BE2C (cell line): ENCODE results near the gene CTBP1.
A peak's percentile ranks its signal among the peaks of the same experiment; 100 is the strongest.

Source experiments
- DNase-seq: peaks from one replicate; pipeline ENCODE4 v3.0.0-alpha.2; 2020
- H3K27me3 ChIP-seq: fragments of 250-450 bp; sonication (Bioruptor Pico); 2 replicates; pipeline ENCODE4 v1.5.1; 2020; ENCODE audit warnings: mild to moderate bottlenecking
- H3K36me3 ChIP-seq: fragments of 250-450 bp; sonication (Bioruptor Pico); 2 replicates; pipeline ENCODE4 v1.5.1; 2020; ENCODE audit warnings: mild to moderate bottlenecking
- H3K4me1 ChIP-seq: fragments of 250-450 bp; sonication (Bioruptor Pico); 2 replicates; pipeline ENCODE4 v1.5.1; 2020
- H3K4me3 ChIP-seq: 2 replicates; pipeline ENCODE4 v1.5.1; 2011; ENCODE audit warnings: low read depth, low read length
- H3K9me3 ChIP-seq: fragments of 250-450 bp; sonication (Bioruptor Pico); 2 replicates; pipeline ENCODE4 v1.5.1; 2020
- TF ChIP-seq, protein P1 (sequence below): IDR thresholded peaks from 2 replicates; pipeline ENCODE4 v1.5.1; 2012; ENCODE audit warnings: mild to moderate bottlenecking, low read depth, low read length

The CTBP1 gene

DNA sequence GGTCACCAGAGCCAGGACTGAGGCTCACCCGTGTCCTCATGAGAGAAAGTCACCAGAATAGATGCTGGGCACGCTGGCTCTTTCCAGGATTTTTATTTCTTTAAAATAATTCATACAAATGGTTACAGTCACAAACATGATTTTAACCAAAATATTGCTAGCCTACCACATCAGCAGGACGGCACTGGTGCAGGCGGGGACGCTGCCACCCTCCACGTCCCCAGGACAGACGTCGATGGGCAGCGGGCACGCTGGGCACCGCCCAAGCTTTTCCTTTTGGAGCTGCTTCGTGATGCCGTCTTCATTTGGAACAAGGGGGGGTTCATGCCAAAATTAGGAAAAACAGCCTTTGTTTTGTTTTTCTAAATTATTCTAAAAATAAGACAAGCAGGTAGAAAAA, 37.6 kb downstream of the CTBP1 start:
- Histone ChIP-seq H3K4me3 (no peak overlapping the region), H3K4me1 (peaks cover 5% of the 10 kb centered on the region; the same call in 1 of the 2 replicates), H3K36me3 (peaks cover 43% of the 10 kb centered on the region)

DNA sequence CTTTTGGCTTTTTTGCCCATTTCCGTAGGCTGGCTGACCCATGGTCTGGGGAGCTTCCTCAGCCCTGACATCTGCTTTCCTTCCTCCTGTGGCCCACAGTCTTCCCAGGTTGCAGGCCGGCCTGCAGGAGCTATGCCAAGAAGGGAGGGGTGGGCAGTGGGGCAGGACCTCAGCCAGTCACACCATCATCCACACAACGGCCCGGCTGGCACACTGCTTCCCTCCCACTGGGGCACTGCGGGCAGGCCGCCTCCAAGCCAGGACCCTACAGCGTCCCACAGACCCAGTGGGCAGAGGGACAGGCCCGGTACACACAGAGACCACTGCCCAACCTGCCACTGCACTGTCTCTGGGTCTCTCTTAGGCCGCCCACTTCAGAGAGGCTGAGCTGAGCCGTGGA, 38.0 kb downstream of the CTBP1 start:
- peaks cover 39% of the 10 kb centered on the region for H3K36me3 ChIP-seq
- no peaks in the 10 kb centered on the region for H3K9me3 ChIP-seq
- TF ChIP-seq, protein P1, sequence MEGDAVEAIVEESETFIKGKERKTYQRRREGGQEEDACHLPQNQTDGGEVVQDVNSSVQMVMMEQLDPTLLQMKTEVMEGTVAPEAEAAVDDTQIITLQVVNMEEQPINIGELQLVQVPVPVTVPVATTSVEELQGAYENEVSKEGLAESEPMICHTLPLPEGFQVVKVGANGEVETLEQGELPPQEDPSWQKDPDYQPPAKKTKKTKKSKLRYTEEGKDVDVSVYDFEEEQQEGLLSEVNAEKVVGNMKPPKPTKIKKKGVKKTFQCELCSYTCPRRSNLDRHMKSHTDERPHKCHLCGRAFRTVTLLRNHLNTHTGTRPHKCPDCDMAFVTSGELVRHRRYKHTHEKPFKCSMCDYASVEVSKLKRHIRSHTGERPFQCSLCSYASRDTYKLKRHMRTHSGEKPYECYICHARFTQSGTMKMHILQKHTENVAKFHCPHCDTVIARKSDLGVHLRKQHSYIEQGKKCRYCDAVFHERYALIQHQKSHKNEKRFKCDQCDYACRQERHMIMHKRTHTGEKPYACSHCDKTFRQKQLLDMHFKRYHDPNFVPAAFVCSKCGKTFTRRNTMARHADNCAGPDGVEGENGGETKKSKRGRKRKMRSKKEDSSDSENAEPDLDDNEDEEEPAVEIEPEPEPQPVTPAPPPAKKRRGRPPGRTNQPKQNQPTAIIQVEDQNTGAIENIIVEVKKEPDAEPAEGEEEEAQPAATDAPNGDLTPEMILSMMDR, result no peak
- H3K4me1 ChIP-seq, result peaks cover 5% of the 10 kb centered on the region; the same call in 1 of the 2 replicates
- no peak for DNase-seq
- H3K4me3 ChIP-seq, result no peak overlapping the region
- no peaks in the 10 kb centered on the region for H3K27me3 ChIP-seq

More for the DNA sequence above, 37.6 kb downstream of the CTBP1 start:
- H3K9me3 ChIP-seq, result no peaks in the 10 kb centered on the region
- no peaks in the 10 kb centered on the region for H3K27me3 ChIP-seq
- no peak for DNase-seq
- TF ChIP-seq, protein P1, result no peak

DNA sequence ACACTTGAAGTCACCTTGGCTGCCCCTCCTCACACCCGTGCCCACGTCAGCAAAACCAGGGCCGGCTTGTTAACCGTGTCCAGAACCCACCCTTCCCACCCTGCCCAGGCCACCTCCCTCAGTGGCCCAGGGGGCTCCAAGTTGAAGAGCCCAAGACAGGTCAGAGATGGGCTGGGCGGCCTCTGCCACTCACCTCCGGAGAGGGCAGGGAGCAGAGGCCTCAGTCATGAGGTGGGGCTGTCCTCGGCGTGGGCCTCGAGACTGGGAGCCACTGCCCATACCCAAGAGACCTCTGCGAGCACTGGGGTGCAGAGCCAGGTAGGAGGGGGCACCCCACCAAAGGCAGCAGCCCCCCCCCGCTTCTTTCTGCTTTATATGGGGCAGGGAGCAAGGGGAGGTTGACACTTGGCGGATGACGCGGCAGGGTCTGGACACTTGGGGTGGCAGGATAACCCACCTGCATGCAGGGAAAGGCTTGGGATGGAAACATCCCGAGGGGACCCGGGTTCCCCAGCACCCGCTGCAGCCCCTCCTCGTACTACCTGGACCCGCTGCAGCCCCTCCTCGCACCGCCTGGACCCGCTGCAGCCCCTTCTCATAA, 38.6 kb downstream of the CTBP1 start:
- DNase-seq, result peak; percentile 10
- H3K9me3 ChIP-seq, result no peaks in the 10 kb centered on the region
- no peak overlapping the region for H3K4me3 ChIP-seq
- peaks cover 33% of the 10 kb centered on the region for H3K36me3 ChIP-seq
- no peaks in the 10 kb centered on the region for H3K27me3 ChIP-seq
- H3K4me1 ChIP-seq, result peaks cover 5% of the 10 kb centered on the region; the same call in 1 of the 2 replicates
- TF ChIP-seq, protein P1, result no peak

DNA sequence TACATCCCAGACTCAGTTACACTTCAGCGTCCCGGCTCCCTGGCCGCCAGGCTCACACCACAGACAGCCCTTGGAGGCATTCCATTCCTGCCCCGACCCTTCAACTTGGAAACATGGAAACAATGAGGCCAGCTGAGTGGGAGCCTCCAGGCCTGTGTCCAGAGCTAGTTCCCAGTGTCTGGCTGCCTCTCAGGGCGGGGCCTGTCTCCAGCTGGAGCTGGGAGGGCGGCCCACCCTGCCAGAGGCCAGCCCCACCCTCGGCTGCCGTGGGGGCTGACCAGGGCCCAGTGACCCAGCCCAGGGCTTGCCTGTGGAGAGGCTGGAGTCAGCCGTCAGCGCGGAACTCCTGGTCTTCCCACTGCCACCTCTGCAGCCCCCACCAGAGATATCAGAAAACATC, 39.1 kb downstream of the CTBP1 start:
- peaks cover 5% of the 10 kb centered on the region; the same call in 1 of the 2 replicates for H3K4me1 ChIP-seq
- no peaks in the 10 kb centered on the region for H3K27me3 ChIP-seq
- no peaks in the 10 kb centered on the region for H3K9me3 ChIP-seq
- H3K36me3 ChIP-seq, result peaks cover 28% of the 10 kb centered on the region
- peak; percentile 37 for DNase-seq
- TF ChIP-seq, protein P1, result no peak
- no peak overlapping the region for H3K4me3 ChIP-seq

DNA sequence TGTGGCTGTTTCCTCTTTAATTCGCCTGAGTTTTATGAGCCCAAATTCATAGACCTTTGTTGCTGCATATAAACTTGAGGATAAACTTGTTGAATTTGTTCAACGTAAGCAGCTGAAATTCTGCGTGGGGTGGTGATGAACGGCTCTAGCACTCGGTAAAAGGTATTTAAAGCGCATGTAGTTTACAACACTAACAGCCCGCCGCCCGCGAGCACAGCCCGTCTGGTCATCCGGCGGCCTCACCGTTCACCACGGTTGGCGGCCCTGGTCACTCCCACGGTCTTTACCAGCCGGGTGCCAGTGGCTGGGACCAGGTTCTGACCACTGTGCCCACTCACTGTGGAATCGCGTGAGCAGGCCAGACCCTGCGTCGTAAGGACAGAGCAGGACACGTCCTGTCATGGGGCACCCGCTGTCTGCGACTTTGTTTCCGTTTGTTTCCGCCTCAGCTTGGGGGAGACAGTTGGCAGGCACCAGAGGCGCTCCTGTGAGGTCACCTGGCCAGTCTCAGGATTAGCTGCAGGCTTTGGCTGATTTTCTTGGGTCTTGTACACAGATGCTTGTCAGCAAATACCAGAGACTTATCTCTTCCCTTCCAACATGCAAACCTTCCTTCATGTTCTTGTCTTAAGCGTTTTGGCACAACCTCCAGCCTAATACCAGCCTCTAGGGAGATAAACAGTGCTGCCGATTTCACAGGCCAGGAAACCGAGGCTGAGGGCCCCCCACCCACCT, 39.8 kb downstream of the CTBP1 start:
- TF ChIP-seq, protein P1, result no peak
- Histone ChIP-seq H3K36me3 (peaks cover 23% of the 10 kb centered on the region), H3K27me3 (no peaks in the 10 kb centered on the region), H3K9me3 (no peaks in the 10 kb centered on the region), H3K4me3 (no peak overlapping the region), H3K4me1 (peaks cover 5% of the 10 kb centered on the region; the same call in 1 of the 2 replicates)
- peak; percentile 7 for DNase-seq
